ENCODE measurements around the gene KIRREL3.

- TF ChIP-seq EZH2 (IDR thresholded peaks at IDR 0.05; ENCODE audit: insufficient read depth, poor library complexity, severe bottlenecking) (no peak), EZH2phosphoT487 (IDR thresholded peaks at IDR 0.05; ENCODE audit: insufficient read depth, low read depth) (no peak)
Observed at GRCh38 chr11:126560221-126560620, 440.3 kb downstream of the KIRREL3 start.
